Subcutaneous abdominal adipose tissue (tissue), 5 donors: ENCODE results near the gene FBXW7.

Experiments
- H3K27ac ChIP-seq: one replicate; pipeline ENCODE4 v1.7.0; 2013; ENCODE audit warnings: low read depth, mild to moderate bottlenecking, inconsistent platforms, low read length, moderate library complexity
- H3K27me3 ChIP-seq, 5 donors: one replicate each; pipeline ENCODE4 v1.7.0; 2013; ENCODE audit warnings: low read length in 5 of 5, inconsistent platforms in 1 of 5; ENCODE audit not compliant: control insufficient read depth in 5 of 5, insufficient read depth in 4 of 5
- H3K36me3 ChIP-seq, 5 donors: one replicate each; pipeline ENCODE4 v1.7.0; 2013; ENCODE audit warnings: low read length in 5 of 5; ENCODE audit not compliant: control insufficient read depth in 5 of 5, insufficient read depth in 5 of 5
- H3K4me1 ChIP-seq, 5 donors: one replicate each; pipeline ENCODE4 v1.7.0; 2013; ENCODE audit warnings: low read length in 5 of 5, mild to moderate bottlenecking in 3 of 5, moderate library complexity in 1 of 5; ENCODE audit not compliant: control insufficient read depth in 5 of 5, insufficient read depth in 5 of 5
- H3K4me3 ChIP-seq, 5 donors: one replicate each; pipeline ENCODE4 v1.7.0; 2013; ENCODE audit warnings: low read length in 5 of 5, low read depth in 1 of 5
- H3K9ac ChIP-seq, 5 donors: one replicate each; pipeline ENCODE4 v1.7.0; 2013; ENCODE audit warnings: low read length in 5 of 5, mild to moderate bottlenecking in 4 of 5, moderate library complexity in 3 of 5
- H3K9me3 ChIP-seq, 5 donors: one replicate each; pipeline ENCODE4 v1.7.0; 2013; ENCODE audit warnings: low read length in 5 of 5; ENCODE audit not compliant: control insufficient read depth in 5 of 5
- donor health status: healthy.
- donor health status: healthy.
- donor health status: healthy.
- donor health status: healthy.
- donor health status: healthy.

FBXW7 gene

GRCh38 chr4:152462695-152463094 lies 73.2 kb downstream of the FBXW7 start:
- Histone ChIP-seq H3K27me3 (no peaks in the 10 kb centered on the region), H3K27ac (no peak overlapping the region)

GRCh38 chr4:152462047-152462446 lies 73.8 kb downstream of the FBXW7 start:
- Histone ChIP-seq H3K9ac (peak overlapping the region in 1 of 5 donors; percentile 25), H3K27me3 (no peaks in the 10 kb centered on the region), H3K4me3 (no peak overlapping the region), H3K27ac (no peak overlapping the region), H3K36me3 (no peaks in the 10 kb centered on the region), H3K4me1 (peaks cover 0 to 17% (median 15%) of the 10 kb centered on the region in 5 donors), H3K9me3 (no peaks in the 10 kb centered on the region)

More at GRCh38 chr4:152462695-152463094, 73.2 kb downstream of the FBXW7 start:
- Histone ChIP-seq H3K9ac (no peak overlapping the region), H3K9me3 (no peaks in the 10 kb centered on the region), H3K36me3 (no peaks in the 10 kb centered on the region), H3K4me3 (no peak overlapping the region), H3K4me1 (peaks cover 0 to 17% (median 15%) of the 10 kb centered on the region in 5 donors)

GRCh38 chr4:152460488-152460887 lies 75.4 kb downstream of the FBXW7 start:
- no peaks in the 10 kb centered on the region for H3K9me3 ChIP-seq
- peaks cover 0 to 17% (median 15%) of the 10 kb centered on the region in 5 donors for H3K4me1 ChIP-seq
- no peaks in the 10 kb centered on the region for H3K27me3 ChIP-seq
- no peaks in the 10 kb centered on the region for H3K36me3 ChIP-seq
- H3K4me3 ChIP-seq: no peak overlapping the region
- H3K9ac ChIP-seq: no peak overlapping the region
- no peak overlapping the region for H3K27ac ChIP-seq

GRCh38 chr4:152459326-152459725 lies 76.6 kb downstream of the FBXW7 start:
- no peaks in the 10 kb centered on the region for H3K27me3 ChIP-seq
- no peak overlapping the region for H3K27ac ChIP-seq
- no peak overlapping the region for H3K4me3 ChIP-seq

GRCh38 chr4:152458801-152459302 lies 77.0 kb downstream of the FBXW7 start:
- H3K9ac ChIP-seq: no peak overlapping the region
- H3K4me1 ChIP-seq: peaks cover 0 to 20% (median 12%) of the 10 kb centered on the region in 5 donors
- no peaks in the 10 kb centered on the region for H3K27me3 ChIP-seq
- no peaks in the 10 kb centered on the region for H3K9me3 ChIP-seq
- H3K4me3 ChIP-seq: no peak overlapping the region
- H3K36me3 ChIP-seq: no peaks in the 10 kb centered on the region
- H3K27ac ChIP-seq: no peak overlapping the region

More at GRCh38 chr4:152459326-152459725, 76.6 kb downstream of the FBXW7 start:
- H3K4me1 ChIP-seq: peaks cover 0 to 18% (median 15%) of the 10 kb centered on the region in 5 donors
- H3K36me3 ChIP-seq: no peaks in the 10 kb centered on the region
- H3K9me3 ChIP-seq: no peaks in the 10 kb centered on the region
- no peak overlapping the region for H3K9ac ChIP-seq

GRCh38 chr4:152456609-152457008 lies 79.3 kb downstream of the FBXW7 start:
- no peaks in the 10 kb centered on the region for H3K36me3 ChIP-seq
- no peak overlapping the region for H3K9ac ChIP-seq
- H3K4me3 ChIP-seq: no peak overlapping the region
- H3K4me1 ChIP-seq: peaks cover 0 to 12% (median 5%) of the 10 kb centered on the region in 5 donors
- no peaks in the 10 kb centered on the region for H3K9me3 ChIP-seq
- H3K27me3 ChIP-seq: no peaks in the 10 kb centered on the region
- no peak overlapping the region for H3K27ac ChIP-seq

- Histone ChIP-seq H3K36me3 (no peaks in the 10 kb centered on the region), H3K4me1 (peaks cover 0 to 6% (median 0%) of the 10 kb centered on the region in 5 donors), H3K4me3 (no peak overlapping the region), H3K27ac (no peak overlapping the region), H3K9ac (no peak overlapping the region), H3K9me3 (no peaks in the 10 kb centered on the region), H3K27me3 (no peaks in the 10 kb centered on the region)
These were observed 80.6 kb downstream of the FBXW7 start for GRCh38 chr4:152455311-152455710.

- no peaks in the 10 kb centered on the region for H3K27me3 ChIP-seq
- peaks cover 0 to 5% (median 0%) of the 10 kb centered on the region in 5 donors for H3K4me1 ChIP-seq
- no peak overlapping the region for H3K27ac ChIP-seq
- no peaks in the 10 kb centered on the region for H3K9me3 ChIP-seq
- no peak overlapping the region for H3K9ac ChIP-seq
- H3K4me3 ChIP-seq: no peak overlapping the region
- H3K36me3 ChIP-seq: no peaks in the 10 kb centered on the region
These were observed 81.4 kb downstream of the FBXW7 start for GRCh38 chr4:152454398-152455011.

GRCh38 chr4:152451496-152451895 lies 84.4 kb downstream of the FBXW7 start:
- no peak overlapping the region for H3K4me3 ChIP-seq
- H3K36me3 ChIP-seq: no peaks in the 10 kb centered on the region
- H3K27ac ChIP-seq: no peak overlapping the region
- H3K9me3 ChIP-seq: no peaks in the 10 kb centered on the region
- no peaks in the 10 kb centered on the region for H3K27me3 ChIP-seq
- peaks cover 0 to 5% (median 0%) of the 10 kb centered on the region in 5 donors for H3K4me1 ChIP-seq
- no peak overlapping the region for H3K9ac ChIP-seq

- no peak overlapping the region for H3K27ac ChIP-seq
These were observed 87.0 kb downstream of the FBXW7 start for GRCh38 chr4:152448854-152449253.

More at GRCh38 chr4:152448854-152449253, 87.0 kb downstream of the FBXW7 start:
- Histone ChIP-seq H3K9ac (no peak overlapping the region), H3K36me3 (no peaks in the 10 kb centered on the region), H3K4me1 (no peaks in the 10 kb centered on the region), H3K4me3 (no peak overlapping the region), H3K27me3 (no peaks in the 10 kb centered on the region), H3K9me3 (no peaks in the 10 kb centered on the region)
